GM19023 (cell line): Measurements from ENCODE around the gene VSIG8.

Experiments used
- ATAC-seq: cut with Tn5 transposase; IDR thresholded peaks from one replicate; pipeline ENCODE4 v1.9.1; 2021; ENCODE audit warnings: mild to moderate bottlenecking, moderate library complexity; ENCODE audit not compliant: unreplicated experiment

Gene VSIG8

DNA sequence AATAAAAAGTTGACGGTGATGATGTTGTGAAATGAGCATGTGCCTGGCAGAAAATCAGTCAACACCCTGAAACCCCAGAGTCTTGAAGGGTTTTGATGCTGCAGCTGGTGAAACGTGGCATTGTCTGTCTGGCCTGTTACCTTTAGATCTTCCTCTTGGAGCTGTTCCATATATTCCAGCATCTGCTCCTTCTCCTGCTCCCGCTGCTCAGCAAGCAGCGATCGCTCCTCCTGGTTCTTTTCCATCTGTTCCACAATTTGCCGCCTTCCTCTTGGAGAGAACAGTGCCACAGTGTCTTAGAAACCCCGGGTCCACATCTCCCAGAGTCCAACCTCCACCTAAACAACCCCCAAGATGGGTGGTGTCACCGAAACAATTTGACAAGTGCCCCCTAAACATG lies 21.8 kb upstream of the VSIG8 start:
- ATAC-seq: no peak

GRCh38 chr1:159883134-159883533 lies 20.7 kb upstream of the VSIG8 start:
- ATAC-seq: no peak

DNA sequence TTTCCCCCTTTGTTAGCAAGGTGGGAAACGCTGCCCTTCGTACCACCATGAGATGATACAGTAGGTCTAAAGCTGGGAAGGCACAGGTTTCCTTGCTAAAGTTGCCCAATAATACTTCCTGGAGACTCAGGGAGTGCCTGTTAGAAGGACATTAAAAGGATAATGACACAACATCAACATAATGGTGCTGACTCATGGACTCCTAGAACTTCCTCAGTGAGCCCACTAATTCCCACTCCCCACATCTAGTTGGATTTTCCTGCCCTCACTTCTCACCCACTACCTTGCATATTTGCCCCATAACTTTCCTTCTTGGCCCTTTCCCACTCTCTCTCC lies 20.0 kb upstream of the VSIG8 start:
- ATAC-seq: no peak

GRCh38 chr1:159881622-159882526 lies 19.4 kb upstream of the VSIG8 start:
- ATAC-seq: no peak

DNA sequence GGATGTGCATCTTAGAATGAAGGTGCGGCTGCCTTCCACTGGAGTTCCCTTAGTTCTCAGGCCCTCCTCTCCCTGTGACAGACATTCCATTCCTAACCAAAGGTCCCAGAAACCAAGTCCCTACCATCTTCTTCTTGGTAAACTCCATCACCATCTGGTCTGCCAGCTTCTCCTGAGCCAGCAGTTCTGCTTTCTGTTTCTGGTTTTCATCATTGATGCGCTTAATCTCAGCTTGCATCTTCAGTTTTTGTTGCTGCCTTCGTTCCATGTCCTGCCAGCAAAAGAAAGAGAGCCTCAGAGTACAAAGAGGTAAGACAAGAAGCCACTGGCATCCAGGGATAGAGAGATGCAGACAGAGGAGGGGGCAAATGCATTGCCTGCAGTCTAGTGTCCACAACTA lies 18.0 kb upstream of the VSIG8 start:
- no peak for ATAC-seq

- ATAC-seq: no peak
Observed at GRCh38 chr1:159879977-159880376, 17.5 kb upstream of the VSIG8 start.

GRCh38 chr1:159879136-159879535 lies 16.7 kb upstream of the VSIG8 start:
- no peak for ATAC-seq

- no peak for ATAC-seq
Observed at GRCh38 chr1:159877695-159878444, 15.4 kb upstream of the VSIG8 start.

- ATAC-seq: no peak
Observed at GRCh38 chr1:159873530-159874143, 11.2 kb upstream of the VSIG8 start.

DNA sequence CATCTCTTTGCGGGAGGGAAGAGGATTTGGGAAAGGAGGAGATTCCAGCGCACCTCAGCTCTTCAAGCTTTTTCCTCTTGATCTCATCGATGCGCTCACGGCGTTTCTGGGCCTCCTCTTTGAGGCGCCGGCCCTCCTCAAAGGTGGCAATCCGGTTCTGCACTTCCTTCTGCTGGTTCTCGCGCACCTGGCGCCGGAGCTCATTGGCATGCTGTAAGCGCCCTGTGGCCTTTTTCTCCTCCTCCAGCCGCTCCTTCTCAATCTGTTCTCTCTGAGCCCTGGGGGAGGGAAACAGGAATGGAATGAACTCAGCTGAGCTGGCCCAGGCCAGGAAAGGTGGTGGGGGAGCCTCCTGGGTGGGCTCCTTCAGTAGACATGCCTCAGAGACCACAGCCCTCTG lies 10.4 kb upstream of the VSIG8 start:
- ATAC-seq: no peak

DNA sequence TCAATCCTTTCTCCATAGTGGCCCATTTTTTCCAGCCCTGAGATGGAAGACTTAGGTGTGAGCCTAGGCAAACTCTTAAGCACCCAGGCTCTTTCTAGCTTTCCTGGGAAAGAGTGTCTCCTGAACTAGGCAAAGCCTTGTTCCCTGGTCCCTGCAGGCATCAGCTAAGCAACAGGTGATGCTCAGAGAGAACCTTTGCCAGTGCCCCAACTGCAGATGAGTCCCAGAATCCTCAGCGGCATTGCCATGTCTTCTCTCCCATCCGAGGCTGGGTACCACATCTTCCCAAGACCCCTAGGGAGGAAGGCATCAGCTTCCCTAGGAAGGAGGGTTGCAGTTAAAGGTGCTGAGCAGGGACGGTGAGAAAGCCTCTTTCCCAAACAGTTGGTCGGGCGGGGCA lies 8.2 kb upstream of the VSIG8 start:
- no peak for ATAC-seq

DNA sequence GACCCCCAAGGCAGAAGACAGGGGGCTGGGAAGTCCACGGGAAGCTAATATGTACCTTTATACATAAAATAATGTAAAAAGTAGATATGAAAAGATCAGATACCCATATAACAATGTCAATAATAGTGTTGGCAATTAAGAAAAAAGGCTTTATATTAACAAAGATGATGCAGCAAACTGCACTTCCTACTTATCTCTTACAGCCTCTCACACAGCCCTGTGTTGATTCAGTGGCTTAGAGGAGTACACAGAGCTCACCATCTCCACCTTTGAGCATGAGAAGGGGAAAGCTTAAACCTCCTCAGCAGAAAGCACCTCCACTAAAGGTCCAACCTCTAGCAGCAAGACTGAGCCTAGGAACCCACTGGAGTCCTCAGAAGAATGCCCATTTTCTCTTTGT lies 7.2 kb upstream of the VSIG8 start:
- ATAC-seq: no peak

DNA sequence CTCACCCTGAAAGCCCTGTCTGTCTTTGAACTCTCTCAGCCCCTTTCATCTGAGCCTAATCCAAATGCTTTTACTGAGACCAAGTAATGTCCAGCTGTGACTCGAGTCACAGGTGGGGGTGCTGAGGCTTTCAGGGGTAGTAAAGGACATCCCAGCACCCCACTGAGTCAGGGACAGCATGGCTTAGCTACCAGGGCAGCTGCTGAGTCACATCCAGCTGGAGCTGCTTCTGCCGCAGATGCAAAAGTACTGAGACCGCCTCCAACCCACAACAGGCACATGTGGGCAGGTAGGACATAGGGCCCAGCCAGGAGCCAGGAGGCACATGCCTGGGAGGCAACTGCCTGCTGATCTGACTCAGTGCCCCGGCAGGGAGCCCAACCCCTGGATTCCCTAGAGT lies 6.7 kb upstream of the VSIG8 start:
- no peak for ATAC-seq

DNA sequence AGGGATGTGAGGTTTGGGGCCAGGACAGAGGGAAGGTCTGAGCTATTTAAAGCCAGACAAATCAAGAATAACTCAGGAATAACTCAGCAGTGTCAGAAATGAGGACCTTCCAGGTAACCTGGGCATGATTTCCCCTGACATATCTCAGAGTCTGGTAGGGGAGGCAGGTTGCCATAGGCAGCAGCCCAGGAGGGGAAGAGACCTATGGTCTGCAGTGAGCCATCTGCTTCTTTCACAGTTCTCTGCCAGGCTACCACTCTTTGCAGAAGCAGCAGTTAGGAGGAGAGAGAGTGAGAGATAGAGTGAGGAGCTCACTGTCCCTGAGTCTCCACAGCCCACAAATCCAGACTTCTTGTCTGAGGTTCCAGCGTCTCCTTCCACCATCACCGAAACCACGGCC lies 6.3 kb upstream of the VSIG8 start:
- ATAC-seq: no peak

- no peak for ATAC-seq
Observed at GRCh38 chr1:159867664-159868026, 5.2 kb upstream of the VSIG8 start.

DNA sequence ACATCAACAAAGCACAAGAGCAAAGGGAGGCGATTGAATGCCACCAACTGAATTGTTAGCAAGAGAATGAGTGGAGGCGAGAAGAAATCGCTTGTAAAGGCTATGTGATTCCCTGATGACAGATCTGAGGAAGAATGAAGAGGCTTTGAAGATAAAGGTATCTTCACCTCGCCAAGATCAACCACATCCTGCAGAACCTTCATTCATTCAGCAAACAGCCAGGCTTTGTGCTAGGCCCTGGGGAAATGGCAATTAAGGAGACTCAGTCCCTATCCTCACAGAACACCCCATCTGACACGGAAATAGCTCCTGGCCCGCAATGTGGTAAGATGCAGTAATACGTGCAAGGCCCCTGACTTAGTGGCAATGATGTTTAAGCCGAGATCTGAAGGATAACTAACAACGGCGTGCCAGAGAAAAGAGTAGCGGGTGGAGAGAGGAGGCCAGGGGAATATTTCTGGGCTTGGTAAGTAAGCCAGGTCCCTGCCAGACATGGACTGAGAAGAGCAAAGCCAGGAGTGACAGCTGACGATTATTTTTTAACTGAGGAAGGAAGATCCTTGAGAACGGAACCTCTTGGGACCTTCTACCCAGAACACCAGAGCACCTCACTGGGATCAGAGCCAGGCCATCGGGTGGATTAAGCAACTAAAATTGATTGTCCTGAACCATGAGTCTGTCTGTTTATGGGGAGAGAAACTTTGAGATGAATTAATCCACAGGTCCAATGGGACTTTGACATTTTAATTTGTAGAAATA lies 4.6 kb upstream of the VSIG8 start:
- no peak for ATAC-seq

GRCh38 chr1:159866066-159866465 lies 3.6 kb upstream of the VSIG8 start:
- ATAC-seq: no peak

DNA sequence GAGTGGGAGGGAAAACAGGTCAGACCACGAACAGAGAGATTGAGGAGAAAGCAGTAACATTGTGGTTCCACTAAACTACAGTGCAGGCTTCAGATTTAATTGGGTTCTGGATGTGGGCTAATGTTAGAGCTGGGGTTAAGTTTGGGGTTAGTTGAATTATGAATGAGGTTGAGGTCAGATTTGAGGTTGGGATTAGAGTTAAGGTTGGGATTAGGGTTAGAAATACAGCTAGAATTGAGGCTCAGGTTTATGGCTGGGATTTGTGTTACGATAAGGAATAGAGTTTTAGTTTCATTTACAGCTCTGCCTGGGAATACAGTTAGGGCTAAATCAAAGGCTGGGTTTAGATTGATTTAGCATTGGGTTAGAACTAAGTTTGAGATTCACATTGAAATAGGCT lies 1.8 kb upstream of the VSIG8 start:
- no peak for ATAC-seq

DNA sequence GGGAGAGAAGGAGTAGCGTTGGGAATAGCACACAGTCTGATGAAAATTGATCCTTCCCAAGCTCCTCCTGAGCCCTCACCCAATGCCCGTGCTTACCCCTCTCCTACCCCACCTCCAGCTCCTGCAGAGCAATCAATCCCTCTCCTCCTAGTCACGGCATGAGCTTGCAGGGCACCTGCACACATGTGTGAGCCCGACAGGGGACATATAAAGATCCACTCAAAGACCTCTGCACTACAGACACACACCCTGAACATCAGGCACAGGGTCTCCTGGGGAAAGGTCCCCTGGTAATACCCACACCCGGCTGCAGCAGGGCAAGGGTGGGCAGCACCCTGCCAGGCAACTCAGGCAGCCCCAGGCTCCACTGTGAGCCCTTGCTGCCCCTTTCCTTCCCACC lies 426 bp downstream of the VSIG8 start:
- ATAC-seq: no peak

- no peak for ATAC-seq
Observed at GRCh38 chr1:159861218-159861617, 1.2 kb downstream of the VSIG8 start.

GRCh38 chr1:159860456-159860855 lies 2.0 kb downstream of the VSIG8 start:
- ATAC-seq: no peak
